Lung microvascular endothelial cell (primary cell): ENCODE measurements around the gene PLD3. TPM values are rescaled to one million over a fixed set of nuclear protein-coding genes. Genes with fewer than 3 reads are reported as not detected.

Source experiments
- DNase-seq, 2 donors: peaks; one replicate each; pipeline versions ENCODE4 v3.0.0 to v3.0.0-alpha.2; 2010; ENCODE audit warnings: low read depth in 2 of 2
- total RNA-seq: library from RNA; depleted of rRNA; stranded (reverse); fragments of >200 nt; gene quantifications from 2 replicates; pipeline ENCODE4 v1.2.1, GENCODE V29; 2014

PLD3 gene
- total RNA-seq, 1 donor from 2014 or later: 128 TPM

DNA sequence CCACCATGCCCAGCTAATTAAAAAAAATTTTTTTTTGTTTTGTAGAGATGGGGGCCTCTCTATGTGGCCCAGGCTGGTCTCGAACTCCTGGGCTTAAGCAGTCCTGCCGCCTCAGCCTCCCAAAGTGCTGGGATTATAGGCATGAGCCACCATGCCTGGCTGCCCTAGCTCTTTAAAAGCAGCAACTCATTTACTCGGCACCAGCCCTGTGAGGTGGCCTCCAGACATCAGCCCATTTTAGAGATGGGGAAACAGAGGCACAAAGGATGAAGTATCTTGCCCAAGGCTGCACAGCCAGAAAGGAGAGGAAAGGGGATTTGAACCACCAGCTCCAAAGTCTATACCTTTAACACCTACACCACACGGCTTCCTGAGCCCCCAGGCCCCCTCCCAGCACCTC is 64.4 kb downstream of the PLD3 start:
- DNase-seq: no peak

DNA sequence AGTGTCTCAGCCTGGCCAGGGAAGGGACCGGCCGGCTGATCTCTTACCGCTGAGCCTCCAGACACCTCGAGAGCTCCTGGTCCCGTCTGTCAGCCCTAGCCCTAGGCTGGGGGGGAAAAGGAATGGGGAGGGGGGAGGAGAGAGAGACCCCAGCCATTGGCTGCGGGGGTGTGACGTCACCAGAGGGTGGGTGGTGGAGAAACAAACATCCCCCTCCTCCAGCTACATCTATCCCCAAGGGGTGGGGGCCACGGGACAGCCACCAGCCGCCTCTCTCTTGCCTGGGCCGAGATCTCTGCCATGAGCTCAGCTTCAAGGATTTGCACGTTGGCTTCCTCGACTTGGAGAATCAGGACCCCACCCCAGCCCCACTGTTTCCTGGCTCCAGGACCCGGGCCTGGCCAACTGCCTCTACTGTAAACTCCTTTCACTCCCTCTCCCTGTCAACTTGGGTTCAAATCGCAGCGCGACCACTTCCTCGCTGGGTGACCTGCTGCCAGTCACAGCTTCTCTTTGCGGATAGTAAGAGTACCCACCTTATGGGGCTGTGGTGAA is 64.9 kb downstream of the PLD3 start, which contains the start of gene PRX:
TSS of gene PRX (minus strand) at position 88 of the 555 bp plus-strand sequence. CDS start 5,446 bp downstream, outside the sequence.
- no peak for DNase-seq

DNA sequence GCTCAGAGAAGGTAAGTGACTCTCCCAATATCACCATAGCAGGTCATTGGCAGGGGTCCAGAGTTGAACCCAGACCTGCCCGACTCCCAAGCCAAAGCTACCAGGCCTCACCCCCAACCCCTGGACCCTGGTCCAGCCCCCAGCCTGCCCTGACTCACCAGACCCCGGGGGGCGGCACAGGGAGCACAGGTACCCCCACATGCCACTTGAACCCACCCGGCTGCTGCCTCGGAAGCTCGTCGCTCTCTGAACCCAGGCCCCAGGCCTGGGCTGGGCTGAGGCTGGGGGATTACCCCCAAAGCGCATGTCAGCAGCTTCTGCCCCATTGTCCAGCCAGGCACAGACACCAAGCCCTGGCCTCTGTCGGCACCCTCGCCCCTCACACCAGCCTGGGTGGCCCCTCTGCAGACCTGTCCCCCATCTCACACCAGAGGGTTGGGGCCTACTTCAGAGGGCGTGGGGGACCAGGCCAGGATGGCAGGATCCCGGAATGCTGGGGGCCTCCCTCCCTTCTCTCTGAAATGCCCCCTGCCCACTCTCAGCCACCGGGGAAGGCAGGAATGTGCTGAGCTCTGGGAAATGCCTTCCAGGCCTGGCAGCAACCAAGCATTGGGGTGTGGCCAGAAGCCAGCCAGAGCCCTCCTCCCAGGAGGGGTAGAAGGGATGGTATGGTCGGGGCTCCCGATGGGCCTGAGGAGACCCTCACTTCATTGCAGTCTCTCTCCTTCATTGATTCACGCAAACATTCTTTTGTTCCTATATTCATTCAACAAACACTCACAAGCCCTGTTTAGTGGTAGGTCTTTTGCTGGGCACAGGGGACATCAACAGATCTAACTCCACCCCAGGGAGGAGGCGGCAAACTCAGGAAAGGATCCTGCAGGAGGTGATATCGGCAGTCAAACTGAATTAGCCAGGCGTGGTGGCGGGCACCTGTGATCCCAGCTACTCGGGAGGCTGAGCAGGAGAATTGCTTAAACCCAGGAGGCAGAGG is 66.3 kb downstream of the PLD3 start:
- peak in 1 of 2 donors; percentile 14 for DNase-seq

DNA sequence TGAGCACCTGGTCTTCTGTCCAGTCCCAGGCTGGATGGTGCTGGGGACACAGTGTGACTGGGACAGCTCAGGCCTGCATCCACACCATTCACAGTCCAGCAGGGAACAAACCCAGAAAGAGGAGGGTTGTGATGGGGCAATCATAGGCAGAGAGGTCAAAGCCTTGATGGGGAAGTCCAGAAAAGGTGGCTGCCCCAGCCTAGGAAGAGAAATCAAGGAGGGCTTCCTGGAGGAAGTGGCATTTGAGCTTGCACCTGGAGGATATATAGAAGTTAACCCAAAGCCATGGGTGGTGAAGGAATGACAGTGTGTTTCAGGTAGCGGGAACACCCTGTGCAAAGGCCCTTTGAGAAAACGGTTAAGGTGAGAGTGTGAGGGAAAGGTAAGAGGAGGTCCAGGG is 67.3 kb downstream of the PLD3 start:
- DNase-seq: no peak

DNA sequence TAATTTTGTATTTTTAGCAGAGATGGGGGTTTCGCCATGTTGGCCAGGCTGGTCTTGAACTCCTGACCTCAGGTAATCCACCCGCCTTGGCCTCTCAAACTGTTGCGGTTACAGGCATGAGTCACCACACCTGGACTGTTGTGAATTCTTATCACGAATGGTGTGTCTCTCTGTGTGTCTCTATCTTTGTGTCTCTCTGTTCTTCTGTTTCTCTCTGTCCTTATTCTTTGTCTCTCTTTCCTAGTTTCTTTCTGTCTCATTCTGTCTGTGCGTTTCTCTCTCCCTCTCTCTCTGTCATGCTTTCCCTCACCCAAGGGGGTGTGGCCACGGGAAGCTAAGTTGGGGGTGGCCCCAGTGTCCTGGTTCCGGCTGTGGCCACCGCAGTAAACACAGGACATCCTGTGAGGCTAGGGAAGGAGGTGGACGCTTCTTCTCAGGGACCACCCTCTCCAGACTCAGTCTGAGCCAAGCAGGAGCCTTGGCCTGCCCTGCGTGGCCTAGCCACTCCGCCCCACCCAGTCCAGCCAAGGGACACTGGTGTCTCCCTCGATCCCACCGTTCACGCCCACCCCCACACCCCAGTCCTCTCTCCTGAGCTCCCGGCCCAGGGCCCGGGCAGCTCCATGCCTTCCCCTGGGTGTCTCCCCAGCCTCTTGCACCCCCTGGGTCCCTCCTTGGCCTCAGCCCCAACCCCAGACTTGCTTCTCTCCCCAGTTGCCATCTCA is 68.6 kb downstream of the PLD3 start:
- peak; percentile 61 to 76 for DNase-seq

DNA sequence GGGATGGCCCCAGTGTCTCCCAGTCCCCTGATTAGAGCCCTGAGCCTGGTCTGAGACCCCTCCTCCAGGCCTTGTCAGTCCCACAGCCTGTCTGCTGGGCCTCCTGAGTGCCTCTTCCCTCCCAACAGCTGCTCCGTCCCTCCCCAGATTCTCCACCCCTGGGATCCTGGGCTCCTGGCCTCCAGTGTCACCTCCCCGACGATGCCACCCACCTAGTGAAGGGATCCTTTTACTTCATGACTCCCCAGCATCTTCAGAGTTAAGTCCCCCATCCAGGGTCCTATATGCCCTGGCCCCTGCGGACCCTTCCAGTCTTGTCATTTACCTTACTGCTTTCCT is 69.1 kb downstream of the PLD3 start:
- no peak for DNase-seq

DNA sequence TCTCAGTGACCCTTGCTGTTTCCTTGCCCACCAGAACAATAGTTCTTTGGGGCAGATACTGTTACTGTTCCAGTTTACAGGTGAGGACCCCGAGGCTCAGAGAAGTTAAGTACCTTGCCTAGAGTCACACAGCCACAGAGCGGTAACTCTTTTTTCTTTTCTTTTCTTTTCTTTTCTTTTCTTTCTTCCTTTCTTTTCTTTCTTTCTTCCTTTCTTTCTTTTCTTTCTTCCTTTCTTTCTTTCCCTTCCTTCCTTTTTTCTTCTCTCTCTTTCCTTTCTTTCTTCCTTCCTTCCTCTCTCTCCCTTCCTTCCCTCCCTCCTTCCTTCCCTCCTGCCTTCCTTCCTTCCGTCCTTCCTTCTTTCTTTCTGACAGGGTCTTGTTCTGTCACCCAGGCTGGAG is 69.5 kb downstream of the PLD3 start:
- no peak for DNase-seq

DNA sequence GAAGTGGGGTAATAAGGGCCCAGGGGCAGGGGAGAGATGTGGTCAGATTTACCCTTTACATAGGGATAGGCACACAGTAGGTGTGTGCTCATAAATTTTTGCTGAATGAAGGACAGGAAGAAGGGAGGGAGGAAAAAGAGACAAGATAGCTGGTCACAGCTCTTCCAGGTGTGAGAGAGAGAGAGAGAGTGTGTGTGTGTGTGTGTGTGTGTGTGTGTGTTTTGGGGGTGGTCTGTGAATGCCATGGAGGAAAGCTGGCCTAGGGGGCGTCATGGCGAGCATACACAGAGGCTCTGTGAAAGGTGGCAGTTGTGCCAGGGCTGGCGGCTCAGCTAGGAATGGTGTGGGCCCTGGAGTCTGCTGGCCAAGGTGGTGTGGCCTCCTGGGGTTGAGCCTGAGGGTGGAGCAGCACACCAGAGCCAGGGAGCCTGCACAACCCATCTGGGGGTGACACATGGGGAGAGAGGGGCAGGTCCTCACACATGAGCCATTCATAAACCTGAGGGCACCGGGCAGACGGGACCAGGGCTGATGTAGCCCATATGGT is 70.6 kb downstream of the PLD3 start:
- DNase-seq: no peak

DNA sequence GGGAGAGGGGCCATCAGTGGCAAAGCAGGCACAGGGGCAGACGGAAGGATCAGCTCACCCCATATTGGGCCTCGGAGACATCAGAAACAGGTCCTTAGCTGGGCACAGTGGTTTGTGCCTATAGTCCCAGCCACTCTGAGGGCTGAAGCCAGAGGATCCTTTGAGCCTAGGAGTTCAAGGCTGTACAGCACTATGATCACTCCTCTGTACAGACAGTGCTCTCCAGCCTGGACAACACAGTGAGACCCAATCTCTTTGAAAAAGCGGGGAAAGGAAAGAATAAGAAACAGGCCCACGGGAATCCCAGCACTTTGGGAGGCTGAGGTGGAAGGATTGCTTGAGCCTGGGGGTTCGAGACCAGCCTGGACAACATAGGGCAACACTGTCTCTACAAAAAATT is 71.3 kb downstream of the PLD3 start:
- no peak for DNase-seq

DNA sequence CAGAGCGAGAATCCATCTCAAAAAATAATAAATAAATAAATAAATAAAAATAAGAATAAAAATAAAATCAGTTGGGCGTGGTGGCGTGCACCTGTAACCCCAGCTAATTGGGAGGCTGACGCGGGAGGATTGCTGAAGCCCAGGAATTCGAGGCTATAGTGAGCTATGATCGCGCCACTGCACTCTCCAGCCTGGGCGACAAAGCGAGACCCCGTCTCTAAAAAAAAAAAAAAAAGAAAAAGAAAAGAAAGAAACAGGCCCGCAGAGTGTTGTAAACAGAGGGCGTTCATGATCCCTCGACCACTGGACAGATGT is 71.9 kb downstream of the PLD3 start:
- no peak for DNase-seq

DNA sequence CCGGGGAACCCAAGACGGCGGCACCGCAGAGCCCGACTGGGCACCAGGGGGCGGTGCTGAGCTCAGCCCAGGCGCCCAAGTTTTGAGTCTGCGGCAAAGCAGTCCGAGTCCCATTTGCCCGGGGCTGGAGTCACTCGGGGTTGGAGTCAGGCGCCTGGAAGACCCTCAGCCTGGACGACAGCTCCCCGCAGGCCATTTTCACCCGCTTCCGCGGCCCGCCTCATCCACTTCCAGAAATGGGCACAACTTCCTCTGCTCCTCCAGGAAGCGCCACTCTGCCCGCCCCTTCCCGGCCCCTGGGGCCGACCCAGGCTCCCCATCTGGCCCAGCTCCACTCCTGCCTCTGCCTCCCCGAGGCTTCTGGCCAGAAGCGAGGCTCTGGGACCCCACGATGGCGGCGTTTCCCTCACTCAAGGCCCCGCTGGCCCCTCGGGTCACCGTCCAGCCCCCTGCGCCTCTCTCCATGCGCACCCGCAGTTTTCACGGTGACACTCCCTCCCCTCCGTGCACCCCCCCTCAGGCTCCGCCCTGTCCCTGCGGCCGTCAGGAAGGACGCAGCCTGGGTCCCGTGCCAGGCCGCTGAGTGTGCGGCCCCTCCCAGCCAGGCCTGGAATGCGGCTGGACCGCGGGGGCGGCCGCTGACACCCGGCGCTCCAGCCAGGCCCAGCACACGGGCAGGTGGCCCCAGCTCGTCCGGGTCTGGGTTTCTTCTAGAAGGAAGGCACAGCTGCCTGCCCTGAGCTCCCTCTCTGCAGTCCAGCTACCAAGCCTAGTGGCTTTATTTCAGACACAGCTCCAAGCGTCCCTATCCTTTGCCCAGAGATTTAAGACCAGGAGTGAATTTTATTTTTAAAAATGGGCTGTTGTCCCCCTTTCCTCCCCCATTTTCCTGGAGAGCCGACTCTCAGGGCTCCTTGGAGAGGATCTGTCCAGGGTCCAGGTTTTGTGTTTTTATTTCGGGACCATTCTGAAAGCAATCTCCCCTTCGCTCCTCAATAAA is 72.6 kb downstream of the PLD3 start:
- DNase-seq: peak; percentile 90 to 97

DNA sequence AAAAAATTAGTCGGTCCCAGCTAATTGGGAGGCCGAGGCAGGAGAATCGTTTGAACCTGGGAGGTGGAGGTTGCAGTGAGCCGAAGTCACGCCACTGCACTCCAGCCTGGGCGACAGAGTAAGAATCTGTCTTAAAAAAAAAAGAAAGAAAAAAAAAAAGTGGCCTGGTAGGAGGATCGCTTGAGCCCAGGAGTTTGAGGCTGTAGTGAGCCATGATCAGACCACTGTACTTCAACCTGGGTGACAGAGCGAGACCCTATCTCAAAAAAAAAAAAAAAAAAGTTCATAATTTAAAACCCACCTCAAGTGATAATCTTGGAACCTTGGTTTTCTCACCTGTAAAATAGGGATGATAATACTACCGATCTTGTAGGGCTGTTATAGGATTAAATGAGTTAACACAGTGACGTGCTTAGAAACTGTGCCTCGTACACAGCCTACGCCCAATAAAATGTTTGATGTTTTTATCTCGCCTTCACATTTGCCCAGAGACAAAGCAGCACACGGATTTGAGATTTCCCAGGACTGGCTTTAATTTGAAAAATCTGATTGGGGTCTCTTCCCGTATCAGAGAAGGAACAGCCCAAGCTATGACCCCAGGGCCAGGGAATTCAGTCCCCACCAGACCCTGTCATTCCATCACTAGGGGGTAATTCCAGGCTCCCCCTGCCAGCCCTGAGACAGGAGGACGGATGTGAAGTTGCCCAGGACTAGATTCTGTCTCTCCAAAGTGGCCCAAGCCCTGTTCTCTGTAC is 73.7 kb downstream of the PLD3 start:
- DNase-seq: no peak

DNA sequence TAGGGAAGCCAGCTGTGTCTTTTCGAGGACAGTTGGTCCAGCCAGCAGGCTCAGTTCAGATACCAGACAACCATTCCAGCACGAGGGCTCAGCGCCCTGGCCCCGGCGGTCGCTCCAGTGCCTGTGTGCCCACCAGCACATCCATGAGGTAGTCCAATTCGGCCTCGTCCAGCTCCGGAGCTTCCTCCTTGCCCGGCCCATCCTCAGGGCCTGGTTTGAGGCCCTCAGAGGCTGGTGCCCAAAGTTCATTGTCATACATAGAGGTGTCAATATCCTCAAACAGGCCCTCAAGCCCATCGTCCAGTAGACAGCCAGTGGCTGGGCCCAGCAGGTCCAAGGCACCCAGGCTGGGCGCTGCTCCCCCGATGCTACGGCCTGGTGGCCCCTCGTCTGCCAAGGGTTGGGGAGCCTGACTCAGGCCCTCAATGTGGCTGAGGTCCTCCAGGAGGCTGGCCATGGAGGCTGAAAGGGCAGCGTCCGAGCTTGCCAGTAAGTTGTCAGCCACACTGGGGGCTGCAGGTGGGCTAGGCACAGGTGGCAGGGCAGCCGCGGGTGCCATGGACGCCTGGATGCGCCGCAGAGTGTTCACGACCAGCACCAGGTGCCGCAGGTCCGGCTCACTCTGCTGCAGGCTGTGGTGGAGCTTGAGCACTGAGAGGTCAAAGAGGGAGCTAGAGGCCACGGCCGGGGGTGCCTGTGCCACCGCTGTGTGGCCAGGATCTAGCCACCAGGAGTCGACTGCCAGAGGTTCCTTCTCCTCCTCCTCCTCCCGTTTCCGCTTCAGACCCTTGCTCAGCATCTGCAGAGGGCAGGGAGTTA is 74.5 kb downstream of the PLD3 start:
- DNase-seq: no peak

DNA sequence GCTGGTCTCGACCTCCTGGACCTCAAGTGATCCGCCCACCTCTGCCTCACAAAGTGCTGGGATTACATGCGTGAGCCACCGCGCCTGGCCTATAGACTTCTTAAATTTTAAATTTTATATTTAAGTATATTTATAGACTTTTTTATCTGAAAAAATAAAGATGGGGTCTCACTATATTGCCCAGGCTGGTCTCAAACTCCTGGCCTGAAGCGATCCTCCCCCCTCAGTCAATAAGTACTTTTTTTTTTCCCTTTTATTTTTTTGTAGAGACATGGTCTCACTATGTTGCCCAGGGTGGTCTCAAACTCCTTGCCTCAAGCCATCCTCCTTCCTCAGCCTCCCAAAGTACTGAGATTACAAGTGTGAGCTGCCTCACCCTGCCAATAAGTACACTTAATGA is 75.4 kb downstream of the PLD3 start:
- no peak for DNase-seq

DNA sequence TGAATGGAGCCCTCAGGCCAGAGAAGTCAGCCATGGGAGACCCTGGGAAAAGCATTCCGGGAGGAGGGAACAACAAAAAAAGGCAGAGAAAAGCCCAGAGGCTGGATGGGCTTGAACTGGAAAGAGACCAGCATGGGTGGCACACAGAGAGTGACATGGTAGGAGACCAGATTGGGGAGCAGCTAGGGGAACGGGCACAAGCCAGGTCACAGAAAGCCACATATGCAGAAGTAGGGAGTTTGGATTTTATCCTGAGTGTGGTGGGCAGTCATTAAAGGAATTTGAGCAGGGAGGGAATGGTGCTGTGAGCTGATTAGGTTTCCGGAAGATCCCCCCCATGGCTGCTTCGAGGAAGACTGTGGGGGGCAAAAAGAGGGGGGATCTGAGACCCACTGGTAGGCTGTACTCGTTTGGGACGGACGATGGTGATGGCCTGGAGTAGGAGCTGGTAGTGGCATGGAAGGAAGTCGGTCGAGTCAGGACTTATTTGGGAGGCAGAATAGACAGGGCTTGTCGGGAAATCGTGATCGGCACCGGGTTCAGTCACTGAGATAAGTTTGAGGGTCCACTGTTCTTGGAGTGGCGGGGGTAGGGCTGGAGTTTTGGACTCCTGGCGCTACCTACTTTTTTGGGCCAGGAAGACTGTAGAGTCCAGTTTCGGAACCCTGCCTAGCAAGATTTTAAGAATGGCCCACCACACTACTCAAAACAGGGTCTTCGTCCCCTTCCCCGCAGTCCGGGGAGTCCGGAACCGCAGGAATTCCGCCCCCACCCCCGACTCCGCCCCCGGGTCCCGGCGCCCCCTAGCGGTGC is 76.3 kb downstream of the PLD3 start:
- DNase-seq: peak; percentile 31 to 44

DNA sequence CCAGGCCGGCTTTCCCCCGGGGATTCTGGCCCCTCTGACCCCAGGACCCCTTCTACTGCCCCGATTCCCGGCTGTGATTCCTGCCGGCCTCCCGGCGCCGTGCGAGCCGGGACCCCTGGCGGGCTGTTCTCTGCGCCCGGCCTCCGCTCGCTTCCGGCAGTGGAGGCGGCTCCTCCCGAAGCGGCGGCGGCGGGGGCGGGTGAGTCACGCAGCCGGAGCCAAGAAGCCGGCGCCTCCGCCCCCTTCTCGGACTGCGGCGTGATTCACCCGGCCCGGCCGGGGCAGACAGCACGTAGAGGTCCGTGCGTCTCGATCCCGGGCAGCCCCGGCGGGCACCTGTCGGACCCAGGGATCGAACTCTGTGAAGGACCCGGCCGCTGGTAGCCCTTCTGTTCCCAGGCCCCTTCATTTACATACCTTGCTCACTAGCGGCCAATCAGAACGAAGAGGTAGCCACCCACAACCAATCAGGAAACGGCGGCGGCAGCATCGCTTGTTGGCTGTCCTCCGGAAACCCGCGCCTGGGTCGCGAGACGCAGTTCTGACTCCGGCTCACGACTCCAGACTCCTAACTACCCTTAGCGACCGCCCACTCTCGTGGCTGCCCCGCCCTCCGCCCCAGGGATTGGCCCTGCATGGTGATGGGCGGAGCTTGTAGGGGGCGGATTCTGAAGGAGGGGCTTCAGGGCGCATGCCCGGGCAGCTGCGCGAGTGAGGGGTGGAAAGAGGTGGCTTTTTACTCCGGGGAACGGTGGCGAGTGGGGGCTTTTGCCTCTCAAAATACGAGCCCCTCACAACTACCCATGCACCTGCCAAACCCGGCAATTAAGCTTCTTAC is 77.2 kb downstream of the PLD3 start, which contains the start of gene SERTAD1:
TSS of gene SERTAD1 (minus strand) at position 543 of the 838 bp plus-strand sequence. CDS start 2,446 bp downstream, outside the sequence.
- peak; percentile 100 for DNase-seq
